ENCODE results near the gene PLSCR4. TPM values are rescaled to one million over a fixed set of nuclear protein-coding genes. Genes with fewer than 3 reads are reported as not detected.

The PLSCR4 gene
- polyA plus RNA-seq, 2 of the 4 experiments (the other 2 are of a cell fraction): 8.3 to 17.2 TPM

GRCh38 chr3:146163584-146163983 lies 87.3 kb downstream of the PLSCR4 start:
- FAIRE-seq (peak; percentile 100), ATAC-seq (peak; percentile 40 to 71), DNase-seq (ENCODE audit: low read depth in 1 of 2, low spot score in 1 of 2) (peak; percentile 77 to 89)
- Histone ChIP-seq H3K4me2 (peak overlapping the region; percentile 97), H3K4me1 (peaks cover 60% of the 10 kb centered on the region), H3K27ac (peak overlapping the region; percentile 87 to 97), H3K4me3 (peak overlapping the region; percentile 90), H3K9me3 (no peaks in the 10 kb centered on the region)
- ChIA-PET POLR2A (no interaction called here), CTCF (interaction anchor here (0.8 to 2.9 kb wide), 4 partner anchors 11 to 79 kb away, joined by 3 to 7 read pairs (median 5); no protein-coding TSS in a partner anchor)
- 0% methylated on average over 2 of the region's 2 CpGs for WGBS (ENCODE audit: missing lambda C conversion rate)
- TF ChIP-seq POLR2A (IDR thresholded peaks at IDR 0.05; ENCODE audit: low read length) (no peak), FOSL2 (IDR thresholded peaks at IDR 0.05) (peak; percentile 87), FOSL2 (CRISPR knock-in tag; IDR thresholded peaks at IDR 0.05) (peak; percentile 91), ZSCAN20 (CRISPR knock-in tag; IDR thresholded peaks at IDR 0.05) (no peak), KDM1A (IDR thresholded peaks at IDR 0.05; ENCODE audit: low read depth) (no peak), HMGXB4 (CRISPR knock-in tag; IDR thresholded peaks at IDR 0.05; ENCODE audit: borderline replicate concordance) (no peak), MAX (IDR thresholded peaks at IDR 0.05) (peak; percentile 83), RCOR1 (IDR thresholded peaks at IDR 0.05; ENCODE audit: low read depth, low read length) (no peak), NPAS2 (CRISPR knock-in tag; IDR thresholded peaks at IDR 0.05; ENCODE audit: borderline replicate concordance) (no peak), ZNF302 (CRISPR knock-in tag; IDR thresholded peaks at IDR 0.05) (no peak), JUNB (IDR thresholded peaks at IDR 0.05) (peak; percentile 96), POLR2AphosphoS2 (conservative IDR thresholded peaks at IDR 0.05; ENCODE audit: low read length) (no peak), SMC3 (IDR thresholded peaks at IDR 0.05) (peak; percentile 27; the same call in 2 of the 3 replicates), FOSB (CRISPR knock-in tag; IDR thresholded peaks at IDR 0.05) (no peak), ZFP36 (IDR thresholded peaks at IDR 0.05; ENCODE audit: borderline replicate concordance, partially characterized antibody) (no peak), NFE2L2 (conservative IDR thresholded peaks at IDR 0.05; ENCODE audit: low read length) (no peak), HOXB13 (CRISPR knock-in tag; IDR thresholded peaks at IDR 0.05; ENCODE audit: low read depth) (no peak), HOXB5 (CRISPR knock-in tag; IDR thresholded peaks at IDR 0.05) (peak; percentile 99), MAZ (IDR thresholded peaks at IDR 0.05; ENCODE audit: borderline replicate concordance, low read depth, low read length) (no peak), HEYL (CRISPR knock-in tag; IDR thresholded peaks at IDR 0.05) (no peak), GATA3 (IDR thresholded peaks at IDR 0.05; ENCODE audit: borderline replicate concordance) (peak; percentile 97), RAD21 (conservative IDR thresholded peaks at IDR 0.05 in 1 of 2, IDR thresholded peaks at IDR 0.05 in 1 of 2) (peak in 1 of 2 experiments; percentile 23; a peak in 1 of 5 replicates), CEBPB (IDR thresholded peaks at IDR 0.05) (peak; percentile 100), SREBF2 (IDR thresholded peaks at IDR 0.05) (no peak), NR3C1 (IDR thresholded peaks at IDR 0.05) (no peak), PBX3 (IDR thresholded peaks at IDR 0.05) (no peak), HDAC2 (IDR thresholded peaks at IDR 0.05) (no peak), MYC (IDR thresholded peaks at IDR 0.05; ENCODE audit: borderline replicate concordance, low read length) (no peak), PHF8 (IDR thresholded peaks at IDR 0.05; ENCODE audit: borderline replicate concordance, low read depth) (no peak), TFCP2L1 (CRISPR knock-in tag; IDR thresholded peaks at IDR 0.05) (no peak), BHLHE40 (IDR thresholded peaks at IDR 0.05; ENCODE audit: low read depth, low read length) (no peak), TP53 (CRISPR knock-in tag; IDR thresholded peaks at IDR 0.05) (0 out of 2 replicates have a peak, but pooled peaks have one; percentile 29), ESRRA (IDR thresholded peaks at IDR 0.05; ENCODE audit: borderline replicate concordance, low read length) (no peak), FOXS1 (CRISPR knock-in tag; IDR thresholded peaks at IDR 0.05) (no peak), RARB (CRISPR knock-in tag; IDR thresholded peaks at IDR 0.05) (no peak), EHF (CRISPR knock-in tag; IDR thresholded peaks at IDR 0.05) (no peak), CHD4 (IDR thresholded peaks at IDR 0.05; ENCODE audit: borderline replicate concordance) (no peak), HOXA7 (CRISPR knock-in tag; IDR thresholded peaks at IDR 0.05) (peak; percentile 49; the same call in 1 of the 2 replicates), RFX5 (IDR thresholded peaks at IDR 0.05) (no peak), CBX2 (IDR thresholded peaks at IDR 0.05; ENCODE audit: borderline replicate concordance, low read depth) (no peak), JUN (IDR thresholded peaks at IDR 0.05) (peak; percentile 84 to 96; a peak in 4 of 5 replicates)
- TF ChIP-seq, protein P1, sequence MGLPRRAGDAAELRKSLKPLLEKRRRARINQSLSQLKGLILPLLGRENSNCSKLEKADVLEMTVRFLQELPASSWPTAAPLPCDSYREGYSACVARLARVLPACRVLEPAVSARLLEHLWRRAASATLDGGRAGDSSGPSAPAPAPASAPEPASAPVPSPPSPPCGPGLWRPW (IDR thresholded peaks at IDR 0.05): peak; percentile 98
- TF ChIP-seq, protein P2, sequence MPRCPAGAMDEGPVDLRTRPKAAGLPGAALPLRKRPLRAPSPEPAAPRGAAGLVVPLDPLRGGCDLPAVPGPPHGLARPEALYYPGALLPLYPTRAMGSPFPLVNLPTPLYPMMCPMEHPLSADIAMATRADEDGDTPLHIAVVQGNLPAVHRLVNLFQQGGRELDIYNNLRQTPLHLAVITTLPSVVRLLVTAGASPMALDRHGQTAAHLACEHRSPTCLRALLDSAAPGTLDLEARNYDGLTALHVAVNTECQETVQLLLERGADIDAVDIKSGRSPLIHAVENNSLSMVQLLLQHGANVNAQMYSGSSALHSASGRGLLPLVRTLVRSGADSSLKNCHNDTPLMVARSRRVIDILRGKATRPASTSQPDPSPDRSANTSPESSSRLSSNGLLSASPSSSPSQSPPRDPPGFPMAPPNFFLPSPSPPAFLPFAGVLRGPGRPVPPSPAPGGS (IDR thresholded peaks at IDR 0.05): peak; percentile 95

Data from A549 (cell line).